Testis (tissue), 3 donors: ENCODE data around the gene SNAPC2. TPM values are rescaled to one million over a fixed set of nuclear protein-coding genes. Genes with fewer than 3 reads are reported as not detected.
"Not testable (repeated sequence)": the region's sequence is repeated elsewhere in the genome, so short reads cannot be mapped to it uniquely, and the experiment has no call there.

ENCODE experiments used
- DNase-seq: peaks from one replicate; pipeline ENCODE4 v3.0.0-alpha.2; 2019
- H3K27ac ChIP-seq, 2 donors: fragments of 200-600 bp; sonication (generic); one replicate each; pipeline ENCODE4 v1.5.1; 2019
- H3K27me3 ChIP-seq: fragments of 200-600 bp; sonication (generic); one replicate; pipeline ENCODE4 v1.5.1; 2019
- H3K36me3 ChIP-seq: fragments of 200-600 bp; sonication (generic); one replicate; pipeline ENCODE4 v1.5.1; 2017; ENCODE audit warnings: low read depth; ENCODE audit errors: missing control alignments
- H3K4me1 ChIP-seq: fragments of 200-600 bp; sonication (generic); one replicate; pipeline ENCODE4 v1.5.1; 2019
- H3K4me3 ChIP-seq, 2 donors: fragments of 200-600 bp; sonication (generic); one replicate each; pipeline ENCODE4 v1.5.1; 2017 to 2019
- H3K9me3 ChIP-seq: fragments of 200-600 bp; sonication (generic); one replicate; pipeline ENCODE4 v1.5.1; 2017
- CTCF ChIP-seq, 3 experiments: fragments of 450-650 bp in 2 of 3; fragments of 200-600 bp in 1 of 3; sonication (generic) in 1 of 3; IDR thresholded peaks; one replicate each; pipeline ENCODE4 v1.5.1; 2016 to 2019; ENCODE audit warnings: antibody characterized with exemption in 3 of 3, mild to moderate bottlenecking in 2 of 3, moderate library complexity in 1 of 3
- POLR2A ChIP-seq: fragments of 450-650 bp; IDR thresholded peaks from one replicate; pipeline ENCODE4 v1.6.1; 2017; ENCODE audit warnings: antibody characterized with exemption, mild to moderate bottlenecking, moderate library complexity
- WGBS, 2 donors: methylation state at CpG; one replicate each; pipeline ENCODE4 v1.1.5; 2018; 5-methylcytosine and 5-hydroxymethylcytosine counted together
- intact Hi-C: fragments of 100-400 bp; cut with DNase I; formaldehyde crosslinking; loops from one replicate; pipeline ENCODE4 v1.15.1; 2023; ENCODE audit warnings: low total_unique reads
- polyA plus RNA-seq: library from polyadenylated mRNA; stranded (reverse); fragments of 350-450 nt; fragmentation: Illumina TruSeq; extraction: RNeasy Lipid Tissue Mini Kit (QIAGEN cat#74804); gene quantifications from one replicate; pipeline ENCODE4 v1.2.3, GENCODE V29; 2014; ENCODE audit warnings: low read depth, low replicate concordance; ENCODE audit not compliant: insufficient read depth
- total RNA-seq, 2 donors: library from RNA; depleted of rRNA; stranded (reverse); fragments of >200 nt; gene quantifications; one replicate each; pipeline ENCODE4 v1.2.3, GENCODE V29; 2016

SNAPC2 gene
- total and polyA plus RNA-seq, 3 donors from 2014 or later: 51.9 to 88.6 (median 72.5) TPM

GRCh38 chr19:7917267-7918061 is 2.7 kb upstream of the SNAPC2 start:
- no peak overlapping the region for H3K27ac ChIP-seq
- H3K36me3 ChIP-seq: no peaks in the 10 kb centered on the region
- DNase-seq: peak; percentile 50
- H3K9me3 ChIP-seq: no peaks in the 10 kb centered on the region
- H3K27me3 ChIP-seq: no peaks in the 10 kb centered on the region
- H3K4me3 ChIP-seq: peak overlapping the region in 1 of 2 donors; percentile 20
- WGBS, 2 donors: 3 to 4% methylated on average over 5 to 58 of the region's 71 CpGs
- TF ChIP-seq CTCF (IDR thresholded peaks at IDR 0.05): peak in 1 of 3 experiments; percentile 45
- no peak for TF ChIP-seq POLR2A
- intact Hi-C loops: no loop called here
- peaks cover 27% of the 10 kb centered on the region for H3K4me1 ChIP-seq

GRCh38 chr19:7918062-7918614 is 2.0 kb upstream of the SNAPC2 start:
- H3K36me3 ChIP-seq, H3K27me3 ChIP-seq, DNase-seq, intact Hi-C loops, H3K9me3 ChIP-seq, H3K27ac ChIP-seq: not testable (repeated sequence)
- peaks cover 27% of the 10 kb centered on the region for H3K4me1 ChIP-seq
- H3K4me3 ChIP-seq: peak overlapping the region in 1 of 2 donors; percentile 20
- WGBS, 2 donors: 29 to 46% methylated on average over 28 to 29 of the region's 29 CpGs

GRCh38 chr19:7918615-7919421 is 1.3 kb upstream of the SNAPC2 start:
- 41 to 62% methylated on average over 27 to 42 of the region's 42 CpGs for WGBS, 2 donors
- DNase-seq: no peak
- H3K9me3 ChIP-seq: no peaks in the 10 kb centered on the region
- H3K4me1 ChIP-seq: peaks cover 32% of the 10 kb centered on the region
- TF ChIP-seq POLR2A: no peak
- no peak for TF ChIP-seq CTCF (IDR thresholded peaks at IDR 0.05)
- H3K4me3 ChIP-seq: no peak overlapping the region
- intact Hi-C loops: no loop called here
- H3K27ac ChIP-seq: no peak overlapping the region
- H3K27me3 ChIP-seq: no peaks in the 10 kb centered on the region
- no peaks in the 10 kb centered on the region for H3K36me3 ChIP-seq

- Histone ChIP-seq H3K27ac (peak overlapping the region; percentile 80 to 92), H3K36me3 (no peaks in the 10 kb centered on the region), H3K4me3 (peak overlapping the region; percentile 68 to 79), H3K27me3 (no peaks in the 10 kb centered on the region), H3K9me3 (no peaks in the 10 kb centered on the region), H3K4me1 (peaks cover 41% of the 10 kb centered on the region)
- DNase-seq: peak; percentile 100
- WGBS, 2 donors: 2% methylated on average over 49 to 60 of the region's 62 CpGs
- intact Hi-C loops: no loop called here
- no peak for TF ChIP-seq POLR2A
- no peak for TF ChIP-seq CTCF (IDR thresholded peaks at IDR 0.05)
These were observed 572 bp downstream of the SNAPC2 start for GRCh38 chr19:7920519-7921301.
